Measurements from ENCODE around the gene PRRC2A. TPM values are rescaled to one million over a fixed set of nuclear protein-coding genes. Genes with fewer than 3 reads are reported as not detected.

Gene PRRC2A
- polyA plus RNA-seq, 1 donor (not counting 4 experiments of a cell fraction or from before 2014, with no cell fraction given), result 20.5 TPM

GRCh38 chr6:31639449-31639861, 18.9 kb downstream of the PRRC2A start:
- H4K20me1 ChIP-seq (ENCODE audit: control insufficient read depth, extremely low read depth, insufficient read depth, low read length), result no peaks in the 10 kb centered on the region
- no peaks in the 10 kb centered on the region for H3K9me3 ChIP-seq (ENCODE audit: control insufficient read depth, low read depth, low read length)
- no peak overlapping the region for H3K4me2 ChIP-seq (ENCODE audit: control insufficient read depth, extremely low read depth, insufficient read depth, low read depth, low read length)
- no peak overlapping the region for H3K4me3 ChIP-seq (ENCODE audit: control insufficient read depth in 2 of 3, extremely low read depth in 1 of 3, insufficient read depth in 2 of 3, low read depth in 1 of 3, low read length in 3 of 3)
- no peaks in the 10 kb centered on the region for H3K27me3 ChIP-seq (ENCODE audit: control insufficient read depth, extremely low read depth, insufficient read depth, low read length)
- no peak overlapping the region for H2AFZ ChIP-seq (ENCODE audit: control insufficient read depth, low read length)
- DNase-seq (ENCODE audit: low read depth, low spot score) (no peak), FAIRE-seq (no peak)
- dilution Hi-C loops (cut with MboI; ENCODE audit: extremely low pct_ligation_motif_present, low sequenced_read_pairs), result no loop called here
- H3K27ac ChIP-seq (ENCODE audit: control insufficient read depth, insufficient read depth, low read length), result no peak overlapping the region
- no peaks in the 10 kb centered on the region for H3K9me1 ChIP-seq (ENCODE audit: control insufficient read depth, extremely low read depth, insufficient read depth, low read length)
- H3K9ac ChIP-seq (ENCODE audit: control insufficient read depth, extremely low read depth, insufficient read depth, low read length), result no peak overlapping the region
- H3K36me3 ChIP-seq (ENCODE audit: control insufficient read depth in 2 of 2, extremely low read depth in 1 of 2, insufficient read depth in 2 of 2, low read length in 2 of 2), result peaks cover 55 to 59% of the 10 kb centered on the region in 2 experiments
- H3K4me1 ChIP-seq (ENCODE audit: control insufficient read depth, extremely low read depth, insufficient read depth, low read length), result no peaks in the 10 kb centered on the region
- no peak for TF ChIP-seq EZH2 (IDR thresholded peaks at IDR 0.05; ENCODE audit: low read length)
- TF ChIP-seq, protein P1, sequence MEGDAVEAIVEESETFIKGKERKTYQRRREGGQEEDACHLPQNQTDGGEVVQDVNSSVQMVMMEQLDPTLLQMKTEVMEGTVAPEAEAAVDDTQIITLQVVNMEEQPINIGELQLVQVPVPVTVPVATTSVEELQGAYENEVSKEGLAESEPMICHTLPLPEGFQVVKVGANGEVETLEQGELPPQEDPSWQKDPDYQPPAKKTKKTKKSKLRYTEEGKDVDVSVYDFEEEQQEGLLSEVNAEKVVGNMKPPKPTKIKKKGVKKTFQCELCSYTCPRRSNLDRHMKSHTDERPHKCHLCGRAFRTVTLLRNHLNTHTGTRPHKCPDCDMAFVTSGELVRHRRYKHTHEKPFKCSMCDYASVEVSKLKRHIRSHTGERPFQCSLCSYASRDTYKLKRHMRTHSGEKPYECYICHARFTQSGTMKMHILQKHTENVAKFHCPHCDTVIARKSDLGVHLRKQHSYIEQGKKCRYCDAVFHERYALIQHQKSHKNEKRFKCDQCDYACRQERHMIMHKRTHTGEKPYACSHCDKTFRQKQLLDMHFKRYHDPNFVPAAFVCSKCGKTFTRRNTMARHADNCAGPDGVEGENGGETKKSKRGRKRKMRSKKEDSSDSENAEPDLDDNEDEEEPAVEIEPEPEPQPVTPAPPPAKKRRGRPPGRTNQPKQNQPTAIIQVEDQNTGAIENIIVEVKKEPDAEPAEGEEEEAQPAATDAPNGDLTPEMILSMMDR (optimal IDR thresholded peaks at IDR 0.05 in 1 of 3, IDR thresholded peaks at IDR 0.05 in 1 of 3, conservative IDR thresholded peaks at IDR 0.05 in 1 of 3; ENCODE audit: extremely low read depth in 1 of 3, insufficient read depth in 2 of 3, low read length in 3 of 3), result no peak
- no peaks in the 10 kb centered on the region for H3K79me2 ChIP-seq (ENCODE audit: control insufficient read depth, insufficient read depth, low read length)

DNA sequence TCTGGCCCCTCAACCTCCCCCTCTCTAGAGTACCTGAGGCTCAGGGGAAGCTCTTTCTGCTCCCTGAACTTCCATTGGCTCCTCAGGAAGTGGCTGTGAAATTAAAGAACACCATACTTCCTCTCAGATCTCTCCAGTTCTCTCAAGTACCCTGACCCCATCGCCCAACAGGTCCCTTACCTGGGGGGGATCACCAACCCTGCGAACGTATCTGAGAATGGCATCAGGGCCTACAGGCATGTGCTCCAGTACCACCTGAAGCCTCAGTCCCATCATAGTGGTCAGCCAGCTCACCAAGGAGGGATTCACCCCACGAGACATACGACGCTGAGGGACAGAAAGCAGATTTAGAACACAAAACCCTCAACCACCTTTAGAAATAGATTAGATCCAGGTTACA, 20.1 kb downstream of the PRRC2A start:
- dilution Hi-C loops (cut with MboI; ENCODE audit: extremely low pct_ligation_motif_present, low sequenced_read_pairs), result no loop called here
- Histone ChIP-seq H3K36me3 (ENCODE audit: control insufficient read depth in 2 of 2, extremely low read depth in 1 of 2, insufficient read depth in 2 of 2, low read length in 2 of 2) (peaks cover 54 to 58% of the 10 kb centered on the region in 2 experiments), H3K9me3 (ENCODE audit: control insufficient read depth, low read depth, low read length) (no peaks in the 10 kb centered on the region), H3K9ac (ENCODE audit: control insufficient read depth, extremely low read depth, insufficient read depth, low read length) (no peak overlapping the region), H3K27me3 (ENCODE audit: control insufficient read depth, extremely low read depth, insufficient read depth, low read length) (no peaks in the 10 kb centered on the region), H3K4me1 (ENCODE audit: control insufficient read depth, extremely low read depth, insufficient read depth, low read length) (no peaks in the 10 kb centered on the region), H3K79me2 (ENCODE audit: control insufficient read depth, insufficient read depth, low read length) (no peaks in the 10 kb centered on the region), H3K27ac (ENCODE audit: control insufficient read depth, insufficient read depth, low read length) (no peak overlapping the region), H2AFZ (ENCODE audit: control insufficient read depth, low read length) (no peak overlapping the region), H3K9me1 (ENCODE audit: control insufficient read depth, extremely low read depth, insufficient read depth, low read length) (no peaks in the 10 kb centered on the region), H3K4me2 (ENCODE audit: control insufficient read depth, extremely low read depth, insufficient read depth, low read depth, low read length) (no peak overlapping the region), H4K20me1 (ENCODE audit: control insufficient read depth, extremely low read depth, insufficient read depth, low read length) (no peaks in the 10 kb centered on the region), H3K4me3 (ENCODE audit: control insufficient read depth in 2 of 3, extremely low read depth in 1 of 3, insufficient read depth in 2 of 3, low read depth in 1 of 3, low read length in 3 of 3) (no peak overlapping the region)
- TF ChIP-seq EZH2 (IDR thresholded peaks at IDR 0.05; ENCODE audit: low read length), result no peak
- TF ChIP-seq, protein P1 (optimal IDR thresholded peaks at IDR 0.05 in 1 of 3, IDR thresholded peaks at IDR 0.05 in 1 of 3, conservative IDR thresholded peaks at IDR 0.05 in 1 of 3; ENCODE audit: extremely low read depth in 1 of 3, insufficient read depth in 2 of 3, low read length in 3 of 3), result no peak
- no peak for DNase-seq (ENCODE audit: low read depth, low spot score)
- FAIRE-seq, result no peak
